Progenitor cell of endocrine pancreas (in vitro differentiated cells): ENCODE measurements around the gene CDC34. TPM values are rescaled to one million over a fixed set of nuclear protein-coding genes. Genes with fewer than 3 reads are reported as not detected.

Source experiments
- DNase-seq: peaks from one replicate; pipeline ENCODE4 v3.0.0; 2021; ENCODE audit warnings: low spot score; ENCODE audit not compliant: unreplicated experiment
- H3K27ac Mint-ChIP-seq: 2 replicates; pipeline ENCODE4 v1.8.0; 2021; ENCODE audit warnings: mild to moderate bottlenecking, moderate library complexity, mixed read lengths
- H3K27me3 Mint-ChIP-seq: 2 replicates; pipeline ENCODE4 v1.8.0; 2021; ENCODE audit warnings: mixed read lengths
- H3K36me3 Mint-ChIP-seq: 2 replicates; pipeline ENCODE4 v1.8.0; 2022; ENCODE audit warnings: mixed read lengths; ENCODE audit not compliant: insufficient read depth
- H3K4me1 Mint-ChIP-seq: 2 replicates; pipeline ENCODE4 v1.8.0; 2021; ENCODE audit warnings: low read depth, mixed read lengths
- H3K4me3 Mint-ChIP-seq: 2 replicates; pipeline ENCODE4 v1.8.0; 2021; ENCODE audit warnings: low read depth, mild to moderate bottlenecking, moderate library complexity, mixed read lengths
- H3K9me3 Mint-ChIP-seq: 2 replicates; pipeline ENCODE4 v1.8.0; 2021; ENCODE audit warnings: low read depth, mixed read lengths
- total RNA-seq: library from RNA; stranded (reverse); gene quantifications from 2 replicates; pipeline ENCODE4 v1.2.1, GENCODE V29; 2021
- TF ChIP-seq, protein P1 (sequence below): fragments of 200-600 bp; sonication (generic); IDR thresholded peaks from one replicate; pipeline ENCODE4 v1.5.0; 2021; ENCODE audit warnings: antibody characterized with exemption, mild to moderate bottlenecking; ENCODE audit not compliant: unreplicated experiment

Gene CDC34
- total RNA-seq, 1 donor from 2014 or later: 96.9 TPM

DNA sequence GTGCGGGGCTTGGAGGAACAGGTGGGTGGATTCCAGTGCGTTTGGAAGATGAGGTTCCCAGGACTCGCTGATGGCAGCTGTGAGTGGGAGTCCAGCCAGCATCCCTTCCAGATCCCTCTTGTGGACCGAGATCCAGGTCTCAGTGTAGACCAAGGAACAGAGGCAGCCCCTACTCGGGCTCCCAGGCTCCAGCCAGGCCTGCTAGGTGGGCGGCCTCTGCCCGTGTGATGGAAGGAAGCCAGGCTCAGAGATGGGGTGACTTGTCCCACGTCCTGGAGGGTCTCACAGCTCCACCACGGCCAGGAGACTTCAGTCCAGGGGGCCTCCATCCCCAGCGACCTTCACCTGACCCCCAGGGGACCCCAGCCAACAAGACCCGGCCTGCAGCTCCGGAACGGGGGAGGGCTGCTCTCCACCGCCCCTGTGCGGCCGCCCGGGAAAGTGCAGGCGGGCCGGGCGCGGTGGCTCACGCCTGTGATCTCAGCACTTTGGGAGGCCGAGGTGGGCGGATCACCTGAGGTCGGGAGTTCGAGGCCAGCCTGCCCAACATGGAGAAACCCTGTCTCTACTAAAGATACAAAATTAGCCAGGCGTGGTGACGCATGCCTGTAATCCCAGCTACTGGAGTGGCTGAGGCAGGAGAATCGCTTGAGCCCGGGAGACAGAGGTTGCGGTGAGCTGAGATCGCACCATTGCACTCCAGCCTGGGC lies 36.0 kb upstream of the CDC34 start:
- Mint-ChIP-seq H3K9me3 (no peaks in the 10 kb centered on the region), H3K4me3 (no peak overlapping the region), H3K4me1 (no peaks in the 10 kb centered on the region), H3K27me3 (peaks cover 26% of the 10 kb centered on the region), H3K27ac (no peak overlapping the region), H3K36me3 (no peaks in the 10 kb centered on the region)
- TF ChIP-seq, protein P1, sequence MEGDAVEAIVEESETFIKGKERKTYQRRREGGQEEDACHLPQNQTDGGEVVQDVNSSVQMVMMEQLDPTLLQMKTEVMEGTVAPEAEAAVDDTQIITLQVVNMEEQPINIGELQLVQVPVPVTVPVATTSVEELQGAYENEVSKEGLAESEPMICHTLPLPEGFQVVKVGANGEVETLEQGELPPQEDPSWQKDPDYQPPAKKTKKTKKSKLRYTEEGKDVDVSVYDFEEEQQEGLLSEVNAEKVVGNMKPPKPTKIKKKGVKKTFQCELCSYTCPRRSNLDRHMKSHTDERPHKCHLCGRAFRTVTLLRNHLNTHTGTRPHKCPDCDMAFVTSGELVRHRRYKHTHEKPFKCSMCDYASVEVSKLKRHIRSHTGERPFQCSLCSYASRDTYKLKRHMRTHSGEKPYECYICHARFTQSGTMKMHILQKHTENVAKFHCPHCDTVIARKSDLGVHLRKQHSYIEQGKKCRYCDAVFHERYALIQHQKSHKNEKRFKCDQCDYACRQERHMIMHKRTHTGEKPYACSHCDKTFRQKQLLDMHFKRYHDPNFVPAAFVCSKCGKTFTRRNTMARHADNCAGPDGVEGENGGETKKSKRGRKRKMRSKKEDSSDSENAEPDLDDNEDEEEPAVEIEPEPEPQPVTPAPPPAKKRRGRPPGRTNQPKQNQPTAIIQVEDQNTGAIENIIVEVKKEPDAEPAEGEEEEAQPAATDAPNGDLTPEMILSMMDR: peak; percentile 76
- DNase-seq: peak; percentile 59

DNA sequence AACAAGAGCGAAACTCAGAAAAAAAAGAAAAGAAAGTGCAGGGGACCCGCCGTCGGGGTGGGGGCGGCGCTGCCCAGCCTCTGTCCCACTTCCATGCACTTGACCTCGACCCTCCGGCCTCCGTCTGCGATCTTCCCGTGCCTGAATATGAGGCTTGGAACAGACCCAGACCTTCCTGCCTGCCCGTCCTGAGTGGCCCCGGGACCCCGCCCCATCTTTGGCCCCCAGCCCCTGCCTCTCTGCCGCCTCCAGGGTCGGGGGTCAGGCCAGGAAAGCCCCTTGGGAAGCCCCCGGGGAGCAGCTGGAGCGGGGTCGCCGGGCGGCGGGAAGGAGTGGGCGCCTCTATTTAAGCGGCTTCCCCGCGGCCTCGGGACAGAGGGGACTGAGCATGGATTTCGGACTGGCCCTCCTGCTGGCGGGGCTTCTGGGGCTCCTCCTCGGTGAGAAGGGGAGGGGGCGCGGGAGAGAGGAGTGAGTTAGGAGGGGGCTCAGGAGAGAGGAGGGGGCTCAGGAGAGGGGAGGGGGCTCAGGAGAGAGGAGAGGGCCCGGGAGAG lies 35.4 kb upstream of the CDC34 start, which contains the start of gene MADCAM1:
Gene MADCAM1 (plus strand): TSS at position 375 of the 554 bp plus-strand sequence. CDS start 14 bp downstream, at position 389.
- TF ChIP-seq, protein P1: no peak
- H3K9me3 Mint-ChIP-seq: no peaks in the 10 kb centered on the region
- no peaks in the 10 kb centered on the region for H3K4me1 Mint-ChIP-seq
- H3K27me3 Mint-ChIP-seq: peaks cover 26% of the 10 kb centered on the region
- H3K4me3 Mint-ChIP-seq: no peak within 1 kb of the TSS
- H3K27ac Mint-ChIP-seq: no peak within 1 kb of the TSS
- H3K36me3 Mint-ChIP-seq: no peaks in the 10 kb centered on the region
- no peak for DNase-seq

DNA sequence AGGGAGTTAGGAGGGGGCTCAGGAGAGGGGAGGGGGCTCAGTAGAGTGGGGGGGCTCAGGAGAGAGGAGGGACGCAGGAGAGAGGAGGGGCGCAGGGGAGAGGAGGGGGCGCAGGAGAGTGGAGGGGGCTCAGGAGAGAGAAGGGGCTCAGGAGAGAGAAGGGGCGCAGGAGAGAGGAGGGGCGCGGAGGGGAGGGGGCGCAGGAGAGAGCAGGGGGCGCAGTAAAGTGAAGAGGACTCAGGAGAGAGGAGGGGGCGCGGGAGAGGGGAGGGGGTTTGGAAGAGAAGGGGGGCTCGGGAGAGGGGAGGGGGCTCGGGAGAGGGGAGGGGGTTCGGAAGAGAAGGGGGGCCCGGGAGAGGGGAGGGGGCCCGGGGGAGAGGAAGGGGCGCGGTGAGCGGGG lies 34.6 kb upstream of the CDC34 start:
- no peak overlapping the region for H3K27ac Mint-ChIP-seq
- H3K4me3 Mint-ChIP-seq: no peak overlapping the region
- H3K9me3 Mint-ChIP-seq: no peaks in the 10 kb centered on the region
- DNase-seq: no peak
- TF ChIP-seq, protein P1: no peak
- H3K27me3 Mint-ChIP-seq: peaks cover 28% of the 10 kb centered on the region
- H3K4me1 Mint-ChIP-seq: no peaks in the 10 kb centered on the region
- H3K36me3 Mint-ChIP-seq: no peaks in the 10 kb centered on the region

DNA sequence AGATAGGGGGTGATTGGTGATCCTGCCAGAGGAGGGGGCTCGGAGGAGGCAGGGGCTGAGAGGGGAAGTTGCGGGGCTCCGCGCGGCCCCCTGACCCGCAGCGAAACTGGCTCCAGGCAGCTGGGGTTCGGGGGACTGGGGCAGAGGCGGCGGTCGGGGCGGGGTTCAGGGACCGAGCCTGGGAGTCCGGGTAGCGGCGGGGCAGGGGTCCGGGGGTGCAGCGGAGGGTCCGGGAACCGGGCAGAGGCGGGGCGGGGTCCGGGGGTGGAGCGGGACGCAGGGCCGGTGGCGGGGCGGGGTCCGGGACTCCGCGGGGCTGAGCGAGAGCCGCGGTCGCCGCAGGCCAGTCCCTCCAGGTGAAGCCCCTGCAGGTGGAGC lies 34.1 kb upstream of the CDC34 start:
- DNase-seq: no peak
- TF ChIP-seq, protein P1: no peak
- Mint-ChIP-seq H3K36me3 (no peaks in the 10 kb centered on the region), H3K4me3 (no peak overlapping the region), H3K27me3 (peaks cover 31% of the 10 kb centered on the region), H3K9me3 (no peaks in the 10 kb centered on the region), H3K4me1 (no peaks in the 10 kb centered on the region), H3K27ac (no peak overlapping the region)

DNA sequence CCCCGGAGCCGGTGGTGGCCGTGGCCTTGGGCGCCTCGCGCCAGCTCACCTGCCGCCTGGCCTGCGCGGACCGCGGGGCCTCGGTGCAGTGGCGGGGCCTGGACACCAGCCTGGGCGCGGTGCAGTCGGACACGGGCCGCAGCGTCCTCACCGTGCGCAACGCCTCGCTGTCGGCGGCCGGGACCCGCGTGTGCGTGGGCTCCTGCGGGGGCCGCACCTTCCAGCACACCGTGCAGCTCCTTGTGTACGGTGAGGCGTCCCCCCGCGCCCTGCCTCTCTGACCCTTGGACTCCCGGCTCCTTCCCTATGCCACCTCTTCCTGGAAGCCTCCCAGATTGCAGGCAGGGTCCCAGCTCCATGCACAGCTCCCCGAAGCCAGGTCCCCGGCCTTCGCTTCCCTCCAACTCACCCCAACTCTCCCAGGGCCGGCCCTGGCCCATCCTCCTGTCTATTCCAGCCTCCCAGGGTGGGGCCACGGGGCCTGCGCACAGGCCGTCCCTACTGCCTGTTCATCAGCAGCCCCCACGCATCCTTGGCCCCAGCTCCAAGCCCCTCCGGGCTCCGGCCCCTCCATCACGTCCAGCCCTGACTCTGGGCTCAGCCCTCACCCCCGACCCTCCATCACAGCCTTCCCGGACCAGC lies 33.6 kb upstream of the CDC34 start:
- H3K27ac Mint-ChIP-seq: no peak overlapping the region
- no peak for DNase-seq
- H3K9me3 Mint-ChIP-seq: no peaks in the 10 kb centered on the region
- H3K4me3 Mint-ChIP-seq: no peak overlapping the region
- H3K36me3 Mint-ChIP-seq: no peaks in the 10 kb centered on the region
- TF ChIP-seq, protein P1: no peak
- peaks cover 36% of the 10 kb centered on the region for H3K27me3 Mint-ChIP-seq
- no peaks in the 10 kb centered on the region for H3K4me1 Mint-ChIP-seq
